HepG2 (cell line): ENCODE measurements around the gene CNNM3. TPM values are rescaled to one million over a fixed set of nuclear protein-coding genes. Genes with fewer than 3 reads are reported as not detected.

Experiments
- ATAC-seq: fragments of 200-7000 bp; cut with Tn5 transposase; 3 replicates; pipeline ENCODE4 v1.9.1; 2020; ENCODE audit warnings: mild to moderate bottlenecking, moderate library complexity
- BruUV-seq: library from RNA; stranded (reverse); fragments of 400-500 nt; replicated peaks from 2 replicates; lab custom pipeline; 2021; lab: Mats Ljungman, UMichigan
- CTCF ChIA-PET: fragments of 300-600 bp; formaldehyde crosslinking; extraction: SDS; loops from one replicate; lab custom pipeline; 2021; ENCODE audit warnings: low total read pairs, inconsistent platforms, low intra/inter-chr PET ratio; lab: Yijun Ruan, JAX
- POLR2A ChIA-PET: fragments of 350-600 bp; sonication (Branson Sonifier 250); formaldehyde crosslinking; loops from one replicate; lab custom pipeline; 2020; ENCODE audit warnings: antibody characterized with exemption, inconsistent platforms; lab: Yijun Ruan, JAX
- DNase-seq: peaks from one replicate; pipeline ENCODE4 v3.0.0-alpha.2; 2015; ENCODE audit warnings: low spot score
- FAIRE-seq: peaks from 3 replicates; lab custom pipeline; 2011; peaks lifted over from hg19 to GRCh38; lab: Jason Lieb, UNC
- H2AFZ ChIP-seq: one replicate; pipeline ENCODE4 v1.6.1; 2011; ENCODE audit warnings: low read length, inconsistent platforms
- H3K27ac ChIP-seq: fragments of 300-600 bp; 3 replicates; pipeline ENCODE4 v1.8.0; 2011; ENCODE audit warnings: mixed run types, mild to moderate bottlenecking, mixed read lengths, low read length, inconsistent platforms; ENCODE audit not compliant: insufficient read depth; ENCODE audit errors: extremely low read length
- H3K27me3 ChIP-seq, 2 experiments: fragments of 200-600 bp in 1 of 2; 2 replicates in 1 of 2; 3 replicates in 1 of 2; pipeline versions ENCODE4 v1.6.0 to v1.8.0; 2011; ENCODE audit warnings: low read length in 2 of 2, mild to moderate bottlenecking in 2 of 2, moderate library complexity in 2 of 2, inconsistent platforms in 1 of 2; ENCODE audit not compliant: insufficient read depth in 2 of 2, control insufficient read depth in 1 of 2
- H3K36me3 ChIP-seq, 2 experiments: fragments of 200-600 bp in 1 of 2; replicated peaks in 1 of 2; 2 replicates in 1 of 2; 3 replicates in 1 of 2; pipeline versions ENCODE4 v1.5.1 to v1.8.0; 2011; ENCODE audit warnings: low read length in 2 of 2, inconsistent platforms in 1 of 2; ENCODE audit not compliant: insufficient read depth in 2 of 2, control insufficient read depth in 1 of 2
- H3K4me1 ChIP-seq: 2 replicates; pipeline ENCODE4 v1.5.1; 2012; ENCODE audit warnings: low read length, inconsistent platforms; ENCODE audit not compliant: insufficient read depth
- H3K4me2 ChIP-seq: 2 replicates; pipeline ENCODE4 v1.6.0; 2011; ENCODE audit warnings: low read depth, low read length, inconsistent platforms
- H3K4me3 ChIP-seq, 3 experiments: fragments of 200-600 bp in 1 of 3; sonication (generic), shearing (Covaris generic) in 1 of 3; replicated peaks in 1 of 3; 2 replicates each; pipeline ENCODE4 v1.5.1; 2011 to 2016; ENCODE audit warnings: low read length in 3 of 3, inconsistent platforms in 2 of 3, low read depth in 2 of 3, mild to moderate bottlenecking in 2 of 3, control low read depth in 1 of 3, mixed read lengths in 1 of 3; ENCODE audit not compliant: insufficient read depth in 1 of 3
- H3K79me2 ChIP-seq: one replicate; pipeline ENCODE4 v1.6.1; 2011; ENCODE audit warnings: low read length, inconsistent platforms; ENCODE audit not compliant: insufficient read depth
- H3K9ac ChIP-seq: 2 replicates; pipeline ENCODE4 v1.6.0; 2011; ENCODE audit warnings: mild to moderate bottlenecking, low read depth, low read length, inconsistent platforms; ENCODE audit not compliant: insufficient read depth
- H3K9me3 ChIP-seq: 2 replicates; pipeline ENCODE4 v1.5.1; 2012; ENCODE audit warnings: mild to moderate bottlenecking, low read length
- H4K20me1 ChIP-seq: 2 replicates; pipeline ENCODE4 v1.6.0; 2011; ENCODE audit warnings: inconsistent platforms, mild to moderate bottlenecking, low read length, moderate library complexity; ENCODE audit not compliant: insufficient read depth
- CBX1 ChIP-seq: IDR thresholded peaks from one replicate; pipeline ENCODE4 v1.6.1; 2016; ENCODE audit warnings: antibody characterized with exemption, low read depth
- HNRNPLL ChIP-seq: fragments of 200-400 bp; formaldehyde crosslinking; IDR thresholded peaks from 2 replicates; pipeline ENCODE4 v1.6.1; 2017; ENCODE audit warnings: mild to moderate bottlenecking, low read depth, low read length; ENCODE audit not compliant: poor library complexity, severe bottlenecking
- POLR2A ChIP-seq, 2 experiments: IDR thresholded peaks; 2 replicates each; pipeline ENCODE4 v1.6.1; 2011; ENCODE audit warnings: low read depth in 2 of 2, low read length in 2 of 2, mild to moderate bottlenecking in 1 of 2, moderate library complexity in 1 of 2; ENCODE audit not compliant: insufficient read depth in 1 of 2
- SIX1 ChIP-seq: sonication (generic); formaldehyde crosslinking; IDR thresholded peaks from 2 replicates; pipeline ENCODE4 v1.4.0; 2020; ENCODE audit warnings: missing genetic modification reagents, borderline replicate concordance
- ZNF501 ChIP-seq: sonication (generic); formaldehyde crosslinking; IDR thresholded peaks from 2 replicates; pipeline ENCODE4 v1.5.1; 2020; ENCODE audit warnings: mild to moderate bottlenecking, moderate library complexity, missing genetic modification reagents
- ZNF660 ChIP-seq: sonication (generic); formaldehyde crosslinking; IDR thresholded peaks from 2 replicates; pipeline ENCODE4 v1.5.1; 2020; ENCODE audit warnings: mild to moderate bottlenecking, low read depth, missing genetic modification reagents, borderline replicate concordance
- WGBS: methylation state at CpG from one replicate; pipeline ENCODE4 v1.1.6; 2017; ENCODE audit warnings: low lambda C conversion rate; 5-methylcytosine and 5-hydroxymethylcytosine counted together
- in situ Hi-C: cut with HindIII; loops from 2 replicates; pipeline ENCODE4 v1.10.0; 2017; ENCODE audit warnings: low pct_unique_long_range_greater_than_20kb; ENCODE audit not compliant: extremely low pct_ligation_motif_present
- intact Hi-C: fragments of 100-400 bp; cut with micrococcal nuclease; formaldehyde crosslinking; loops from one replicate; pipeline ENCODE4 v1.10.0; 2022; ENCODE audit not compliant: unreplicated experiment
- polyA plus RNA-seq, 8 experiments: library from polyadenylated mRNA; depleted of rRNA in 3 of 8; stranded (reverse) in 7 of 8; unstranded in 1 of 8; fragments of >200 nt; fragmentation: Illumina TruSeq in 4 of 8; extraction: Trizol in 4 of 8; gene quantifications; 2 replicates each; pipeline versions ENCODE4 v1.2.1 to v1.2.3, GENCODE V29; 2011 to 2016; ENCODE audit warnings: low read depth in 4 of 8, missing spikeins in 1 of 8, mixed read lengths in 1 of 8; ENCODE audit not compliant: insufficient read depth in 1 of 8
- total RNA-seq, 5 experiments: library from RNA; depleted of rRNA; stranded (reverse); fragments of >200 nt; fragmentation: Illumina TruSeq; extraction: Trizol; gene quantifications; 2 replicates each; pipeline ENCODE4 v1.2.3, GENCODE V29; 2016; ENCODE audit warnings: low read depth in 1 of 5
- TF ChIP-seq, protein P1 (sequence below): sonication (generic); formaldehyde crosslinking; conservative IDR thresholded peaks from 2 replicates; pipeline ENCODE4 v1.8.1; 2023; ENCODE audit warnings: missing genetic modification reagents
- TF ChIP-seq, protein P2 (sequence below), 2 experiments: IDR thresholded peaks; 2 replicates each; pipeline ENCODE4 v1.6.1; 2011 to 2012; ENCODE audit warnings: low read length in 2 of 2, borderline replicate concordance in 1 of 2, low read depth in 1 of 2, mild to moderate bottlenecking in 1 of 2, moderate library complexity in 1 of 2

CNNM3 gene
- total and polyA plus RNA-seq, 2 of the 13 experiments (the other 11 are each of a cell fraction or from before 2014, with no cell fraction given) = 21.2 to 27.9 TPM

- H3K4me2 ChIP-seq = no peak overlapping the region
These were observed 15.6 kb downstream of the CNNM3 start for GRCh38 chr2:96831679-96832078.

GRCh38 chr2:96832408-96832753 lies 16.3 kb downstream of the CNNM3 start:
- WGBS = 95% methylated on average over 11 of the region's 11 CpGs
- H3K4me1 ChIP-seq = no peaks in the 10 kb centered on the region
- no TSS peak for BruUV-seq
- no peak overlapping the region for H2AFZ ChIP-seq
- H3K4me2 ChIP-seq = no peak overlapping the region
- H3K27ac ChIP-seq = no peak overlapping the region
- FAIRE-seq = no peak
- H3K9me3 ChIP-seq = no peaks in the 10 kb centered on the region
- POLR2A ChIA-PET = interaction anchor here (0.7 to 1.1 kb wide), 2 partner anchors 8 to 13 kb away, joined by 3 read pairs; no protein-coding TSS in a partner anchor
- CTCF ChIA-PET = no interaction called here
- H3K79me2 ChIP-seq = no peaks in the 10 kb centered on the region
- DNase-seq = no peak
- no peaks in the 10 kb centered on the region for H3K27me3 ChIP-seq
- H3K9ac ChIP-seq = no peak overlapping the region
- H3K36me3 ChIP-seq = peaks cover 56 to 70% of the 10 kb centered on the region in 2 experiments
- ATAC-seq = peak; percentile 6; the same call in 1 of the 3 replicates
- TF ChIP-seq ZNF501 (0 out of 2 replicates have a peak, but pooled peaks have one; percentile 6), HNRNPLL (peak; percentile 0), ZNF660 (CRISPR knock-in tag) (no peak), SIX1 (no peak), POLR2A (IDR thresholded peaks at IDR 0.05; ENCODE audit: insufficient read depth in 1 of 2, low read depth in 2 of 2, low read length in 2 of 2) (0 out of 4 replicates have a peak, but pooled peaks of 1 of the 2 experiments have one; percentile 20)
- TF ChIP-seq, protein P1, sequence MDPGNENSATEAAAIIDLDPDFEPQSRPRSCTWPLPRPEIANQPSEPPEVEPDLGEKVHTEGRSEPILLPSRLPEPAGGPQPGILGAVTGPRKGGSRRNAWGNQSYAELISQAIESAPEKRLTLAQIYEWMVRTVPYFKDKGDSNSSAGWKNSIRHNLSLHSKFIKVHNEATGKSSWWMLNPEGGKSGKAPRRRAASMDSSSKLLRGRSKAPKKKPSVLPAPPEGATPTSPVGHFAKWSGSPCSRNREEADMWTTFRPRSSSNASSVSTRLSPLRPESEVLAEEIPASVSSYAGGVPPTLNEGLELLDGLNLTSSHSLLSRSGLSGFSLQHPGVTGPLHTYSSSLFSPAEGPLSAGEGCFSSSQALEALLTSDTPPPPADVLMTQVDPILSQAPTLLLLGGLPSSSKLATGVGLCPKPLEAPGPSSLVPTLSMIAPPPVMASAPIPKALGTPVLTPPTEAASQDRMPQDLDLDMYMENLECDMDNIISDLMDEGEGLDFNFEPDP (CRISPR knock-in tag) = 0 out of 2 replicates have a peak, but pooled peaks have one; percentile 49
- TF ChIP-seq, all 625 proteins: peak for 4
- Histone ChIP-seq H4K20me1 (peaks cover 8% of the 10 kb centered on the region; the same call in 1 of the 2 replicates), H3K4me3 (no peak overlapping the region)
- intact Hi-C loops = no loop called here
- in situ Hi-C loops = no loop called here

More at GRCh38 chr2:96831679-96832078, 15.6 kb downstream of the CNNM3 start:
- Histone ChIP-seq H3K79me2 (no peaks in the 10 kb centered on the region), H3K36me3 (peaks cover 59 to 75% of the 10 kb centered on the region in 2 experiments), H3K4me1 (no peaks in the 10 kb centered on the region), H3K27ac (no peak overlapping the region), H4K20me1 (peaks cover 8% of the 10 kb centered on the region; the same call in 1 of the 2 replicates), H3K27me3 (no peaks in the 10 kb centered on the region), H3K4me3 (no peak overlapping the region), H3K9me3 (no peaks in the 10 kb centered on the region), H2AFZ (no peak overlapping the region), H3K9ac (no peak overlapping the region)
- intact Hi-C loops = no loop called here
- ChIA-PET POLR2A (interaction anchor here (0.7 kb wide), 1 partner anchor 12 kb away, joined by 3 read pairs; no protein-coding TSS in a partner anchor), CTCF (no interaction called here)
- in situ Hi-C loops = no loop called here
- TF ChIP-seq, protein P2, sequence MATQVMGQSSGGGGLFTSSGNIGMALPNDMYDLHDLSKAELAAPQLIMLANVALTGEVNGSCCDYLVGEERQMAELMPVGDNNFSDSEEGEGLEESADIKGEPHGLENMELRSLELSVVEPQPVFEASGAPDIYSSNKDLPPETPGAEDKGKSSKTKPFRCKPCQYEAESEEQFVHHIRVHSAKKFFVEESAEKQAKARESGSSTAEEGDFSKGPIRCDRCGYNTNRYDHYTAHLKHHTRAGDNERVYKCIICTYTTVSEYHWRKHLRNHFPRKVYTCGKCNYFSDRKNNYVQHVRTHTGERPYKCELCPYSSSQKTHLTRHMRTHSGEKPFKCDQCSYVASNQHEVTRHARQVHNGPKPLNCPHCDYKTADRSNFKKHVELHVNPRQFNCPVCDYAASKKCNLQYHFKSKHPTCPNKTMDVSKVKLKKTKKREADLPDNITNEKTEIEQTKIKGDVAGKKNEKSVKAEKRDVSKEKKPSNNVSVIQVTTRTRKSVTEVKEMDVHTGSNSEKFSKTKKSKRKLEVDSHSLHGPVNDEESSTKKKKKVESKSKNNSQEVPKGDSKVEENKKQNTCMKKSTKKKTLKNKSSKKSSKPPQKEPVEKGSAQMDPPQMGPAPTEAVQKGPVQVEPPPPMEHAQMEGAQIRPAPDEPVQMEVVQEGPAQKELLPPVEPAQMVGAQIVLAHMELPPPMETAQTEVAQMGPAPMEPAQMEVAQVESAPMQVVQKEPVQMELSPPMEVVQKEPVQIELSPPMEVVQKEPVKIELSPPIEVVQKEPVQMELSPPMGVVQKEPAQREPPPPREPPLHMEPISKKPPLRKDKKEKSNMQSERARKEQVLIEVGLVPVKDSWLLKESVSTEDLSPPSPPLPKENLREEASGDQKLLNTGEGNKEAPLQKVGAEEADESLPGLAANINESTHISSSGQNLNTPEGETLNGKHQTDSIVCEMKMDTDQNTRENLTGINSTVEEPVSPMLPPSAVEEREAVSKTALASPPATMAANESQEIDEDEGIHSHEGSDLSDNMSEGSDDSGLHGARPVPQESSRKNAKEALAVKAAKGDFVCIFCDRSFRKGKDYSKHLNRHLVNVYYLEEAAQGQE (IDR thresholded peaks at IDR 0.05; ENCODE audit: borderline replicate concordance in 1 of 2, low read depth in 1 of 2, low read length in 2 of 2) = peak; percentile 34 to 85
- TF ChIP-seq CBX1 = no peak
- no TSS peak for BruUV-seq
- FAIRE-seq (no peak), ATAC-seq (0 out of 3 replicates have a peak, but pooled peaks have one; percentile 6), DNase-seq (no peak)
- WGBS = 98% methylated on average over 10 of the region's 10 CpGs
